GM12872 (cell line): ENCODE results near the gene GALNT17.

Source experiments
- CTCF ChIP-seq: IDR thresholded peaks from 3 replicates; pipeline ENCODE4 v1.5.1; 2011; ENCODE audit warnings: low read depth, mild to moderate bottlenecking, low read length, moderate library complexity; ENCODE audit not compliant: insufficient read depth

Gene GALNT17

GRCh38 chr7:71361451-71362032 is 229.6 kb downstream of the GALNT17 start:
- TF ChIP-seq CTCF, result no peak

- TF ChIP-seq CTCF, result no peak
Observed at GRCh38 chr7:71362240-71362639, 230.3 kb downstream of the GALNT17 start.

GRCh38 chr7:71363223-71363622 is 231.3 kb downstream of the GALNT17 start:
- no peak for TF ChIP-seq CTCF

GRCh38 chr7:71363627-71364026 is 231.7 kb downstream of the GALNT17 start:
- TF ChIP-seq CTCF, result no peak

- no peak for TF ChIP-seq CTCF
Observed at GRCh38 chr7:71364551-71364950, 232.6 kb downstream of the GALNT17 start.

GRCh38 chr7:71372991-71373390 is 241.0 kb downstream of the GALNT17 start:
- no peak for TF ChIP-seq CTCF

- TF ChIP-seq CTCF, result no peak
Observed at GRCh38 chr7:71377062-71377461, 245.1 kb downstream of the GALNT17 start.

- TF ChIP-seq CTCF, result no peak
Observed at GRCh38 chr7:71377469-71377868, 245.5 kb downstream of the GALNT17 start.
